ENCODE measurements around the gene PDE2A. TPM values are rescaled to one million over a fixed set of nuclear protein-coding genes. Genes with fewer than 3 reads are reported as not detected.

PDE2A gene
- total RNA-seq, 4 donors from 2014 or later, result 13.8 to 185 (median 94.2) TPM

- peak in 1 of 2 donors; percentile 46 for DNase-seq
- no peak overlapping the region for H3K4me3 ChIP-seq
- no peaks in the 10 kb centered on the region for H3K27me3 ChIP-seq
- peak overlapping the region; percentile 79 to 81 for H3K27ac ChIP-seq
- peaks cover 13 to 18% of the 10 kb centered on the region in 2 donors for H3K4me1 ChIP-seq
- TF ChIP-seq, protein P1, sequence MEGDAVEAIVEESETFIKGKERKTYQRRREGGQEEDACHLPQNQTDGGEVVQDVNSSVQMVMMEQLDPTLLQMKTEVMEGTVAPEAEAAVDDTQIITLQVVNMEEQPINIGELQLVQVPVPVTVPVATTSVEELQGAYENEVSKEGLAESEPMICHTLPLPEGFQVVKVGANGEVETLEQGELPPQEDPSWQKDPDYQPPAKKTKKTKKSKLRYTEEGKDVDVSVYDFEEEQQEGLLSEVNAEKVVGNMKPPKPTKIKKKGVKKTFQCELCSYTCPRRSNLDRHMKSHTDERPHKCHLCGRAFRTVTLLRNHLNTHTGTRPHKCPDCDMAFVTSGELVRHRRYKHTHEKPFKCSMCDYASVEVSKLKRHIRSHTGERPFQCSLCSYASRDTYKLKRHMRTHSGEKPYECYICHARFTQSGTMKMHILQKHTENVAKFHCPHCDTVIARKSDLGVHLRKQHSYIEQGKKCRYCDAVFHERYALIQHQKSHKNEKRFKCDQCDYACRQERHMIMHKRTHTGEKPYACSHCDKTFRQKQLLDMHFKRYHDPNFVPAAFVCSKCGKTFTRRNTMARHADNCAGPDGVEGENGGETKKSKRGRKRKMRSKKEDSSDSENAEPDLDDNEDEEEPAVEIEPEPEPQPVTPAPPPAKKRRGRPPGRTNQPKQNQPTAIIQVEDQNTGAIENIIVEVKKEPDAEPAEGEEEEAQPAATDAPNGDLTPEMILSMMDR (IDR thresholded peaks at IDR 0.05), result no peak
- no peak for TF ChIP-seq POLR2A (IDR thresholded peaks at IDR 0.05)
- no peaks in the 10 kb centered on the region for H3K9me3 ChIP-seq
- intact Hi-C loops (cut with DNase I; ENCODE audit: low total_unique reads), result no loop called here
- H3K36me3 ChIP-seq, result no peaks in the 10 kb centered on the region
Observed at GRCh38 chr11:72702096-72702495, 27.9 kb upstream of the PDE2A start.

- Histone ChIP-seq H3K4me3 (no peak overlapping the region), H3K4me1 (peaks cover 13 to 18% of the 10 kb centered on the region in 2 donors), H3K36me3 (no peaks in the 10 kb centered on the region), H3K27me3 (no peaks in the 10 kb centered on the region), H3K27ac (peak overlapping the region in 1 of 2 donors; percentile 79), H3K9me3 (no peaks in the 10 kb centered on the region)
- DNase-seq, result no peak
- intact Hi-C loops (cut with DNase I; ENCODE audit: low total_unique reads), result no loop called here
- no peak for TF ChIP-seq POLR2A (IDR thresholded peaks at IDR 0.05)
- TF ChIP-seq, protein P1 (IDR thresholded peaks at IDR 0.05), result no peak
Observed at GRCh38 chr11:72701466-72701865, 27.2 kb upstream of the PDE2A start.

- Histone ChIP-seq H3K27ac (no peak overlapping the region), H3K4me3 (no peak overlapping the region), H3K9me3 (no peaks in the 10 kb centered on the region), H3K27me3 (no peaks in the 10 kb centered on the region), H3K36me3 (no peaks in the 10 kb centered on the region), H3K4me1 (peaks cover 13 to 18% of the 10 kb centered on the region in 2 donors)
- intact Hi-C loops (cut with DNase I; ENCODE audit: low total_unique reads), result no loop called here
- no peak for TF ChIP-seq POLR2A (IDR thresholded peaks at IDR 0.05)
- TF ChIP-seq, protein P1 (IDR thresholded peaks at IDR 0.05), result no peak
- no peak for DNase-seq
Observed at GRCh38 chr11:72700146-72700545, 25.9 kb upstream of the PDE2A start.

DNA sequence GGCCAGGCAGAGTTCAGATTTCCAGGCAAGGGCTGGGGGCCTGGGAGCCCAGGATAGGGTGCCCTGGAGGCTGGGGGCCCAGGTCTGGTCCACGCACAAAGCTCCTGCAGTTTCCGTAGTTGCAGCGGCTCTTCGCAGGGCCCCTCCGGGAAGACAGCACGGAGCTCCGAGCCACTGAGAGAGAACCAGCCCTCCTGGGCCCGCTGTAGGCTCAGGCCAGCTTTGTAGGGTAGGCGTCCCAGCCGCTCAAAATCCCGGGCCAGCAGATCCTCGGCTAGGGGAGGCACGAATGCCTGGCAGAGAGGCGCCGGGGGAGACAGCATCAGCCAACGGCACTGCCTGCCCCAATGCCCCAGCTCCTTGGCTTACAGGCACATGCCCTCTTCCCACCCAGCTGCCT is 23.6 kb upstream of the PDE2A start:
- no peaks in the 10 kb centered on the region for H3K9me3 ChIP-seq
- intact Hi-C loops (cut with DNase I; ENCODE audit: low total_unique reads), result no loop called here
- no peaks in the 10 kb centered on the region for H3K27me3 ChIP-seq
- no peak for DNase-seq
- H3K4me3 ChIP-seq, result no peak overlapping the region
- H3K4me1 ChIP-seq, result peaks cover 3 to 6% of the 10 kb centered on the region in 2 donors
- no peaks in the 10 kb centered on the region for H3K36me3 ChIP-seq
- no peak for TF ChIP-seq POLR2A (IDR thresholded peaks at IDR 0.05)
- TF ChIP-seq, protein P1 (IDR thresholded peaks at IDR 0.05), result no peak
- H3K27ac ChIP-seq, result peak overlapping the region in 1 of 2 donors; percentile 9

- Histone ChIP-seq H3K4me1 (no peaks in the 10 kb centered on the region), H3K4me3 (no peak overlapping the region), H3K27ac (peak overlapping the region in 1 of 2 donors; percentile 9), H3K27me3 (no peaks in the 10 kb centered on the region), H3K9me3 (no peaks in the 10 kb centered on the region), H3K36me3 (no peaks in the 10 kb centered on the region)
- DNase-seq, result peak; percentile 56 to 60
- TF ChIP-seq POLR2A (IDR thresholded peaks at IDR 0.05), result no peak
- TF ChIP-seq, protein P1 (IDR thresholded peaks at IDR 0.05), result no peak
- intact Hi-C loops (cut with DNase I; ENCODE audit: low total_unique reads), result no loop called here
Observed at GRCh38 chr11:72696866-72697700, 22.9 kb upstream of the PDE2A start.

Data from uterus (tissue), 4 donors.